ES-I3 (cell line): ENCODE measurements around the gene TUBGCP2.

Experiments used
- H3K36me3 ChIP-seq: 2 replicates; pipeline ENCODE4 v1.6.1; 2013; ENCODE audit warnings: mild to moderate bottlenecking, low read length, control low read depth, moderate library complexity; ENCODE audit not compliant: insufficient read depth
- H3K4me1 ChIP-seq: 2 replicates; pipeline ENCODE4 v1.6.1; 2013; ENCODE audit warnings: mild to moderate bottlenecking, control low read depth, low read length; ENCODE audit not compliant: insufficient read depth
- H3K9ac ChIP-seq: 2 replicates; pipeline ENCODE4 v1.6.1; 2013; ENCODE audit warnings: low read depth, mild to moderate bottlenecking, low read length, moderate library complexity
- H3K9me3 ChIP-seq: 2 replicates; pipeline ENCODE4 v1.6.1; 2013; ENCODE audit warnings: mild to moderate bottlenecking, low read length, moderate library complexity; ENCODE audit not compliant: control insufficient read depth, insufficient read depth

TUBGCP2 gene

GRCh38 chr10:133257489-133258065 lies 51.1 kb downstream of the TUBGCP2 start:
- Histone ChIP-seq H3K9ac (peak overlapping the region; percentile 39; the same call in 1 of the 2 replicates), H3K9me3 (no peaks in the 10 kb centered on the region), H3K36me3 (no peaks in the 10 kb centered on the region), H3K4me1 (peaks cover 14% of the 10 kb centered on the region; the same call in 1 of the 2 replicates)

- no peaks in the 10 kb centered on the region for H3K36me3 ChIP-seq
Observed at GRCh38 chr10:133255323-133255722, 53.3 kb downstream of the TUBGCP2 start.

GRCh38 chr10:133254421-133255120 lies 54.1 kb downstream of the TUBGCP2 start:
- H3K9me3 ChIP-seq = no peaks in the 10 kb centered on the region
- H3K4me1 ChIP-seq = peaks cover 6% of the 10 kb centered on the region; the same call in 1 of the 2 replicates
- no peak overlapping the region for H3K9ac ChIP-seq
- H3K36me3 ChIP-seq = no peaks in the 10 kb centered on the region

More at GRCh38 chr10:133255323-133255722, 53.3 kb downstream of the TUBGCP2 start:
- H3K4me1 ChIP-seq = peaks cover 6% of the 10 kb centered on the region; the same call in 1 of the 2 replicates
- no peak overlapping the region for H3K9ac ChIP-seq
- H3K9me3 ChIP-seq = no peaks in the 10 kb centered on the region

- H3K9ac ChIP-seq = no peak overlapping the region
- no peaks in the 10 kb centered on the region for H3K36me3 ChIP-seq
- peaks cover 6% of the 10 kb centered on the region; the same call in 1 of the 2 replicates for H3K4me1 ChIP-seq
- no peaks in the 10 kb centered on the region for H3K9me3 ChIP-seq
Observed at GRCh38 chr10:133253361-133253955, 55.2 kb downstream of the TUBGCP2 start.

GRCh38 chr10:133252223-133252552 lies 56.5 kb downstream of the TUBGCP2 start:
- H3K4me1 ChIP-seq = no peaks in the 10 kb centered on the region; the same call in 1 of the 2 replicates
- no peaks in the 10 kb centered on the region for H3K9me3 ChIP-seq

GRCh38 chr10:133251388-133252222 lies 57.1 kb downstream of the TUBGCP2 start:
- no peak overlapping the region for H3K9ac ChIP-seq
- no peaks in the 10 kb centered on the region for H3K9me3 ChIP-seq
- no peaks in the 10 kb centered on the region for H3K36me3 ChIP-seq
- H3K4me1 ChIP-seq = no peaks in the 10 kb centered on the region; the same call in 1 of the 2 replicates

More at GRCh38 chr10:133252223-133252552, 56.5 kb downstream of the TUBGCP2 start:
- H3K36me3 ChIP-seq = no peaks in the 10 kb centered on the region
- no peak overlapping the region for H3K9ac ChIP-seq

GRCh38 chr10:133249975-133250754 lies 58.5 kb downstream of the TUBGCP2 start:
- H3K9ac ChIP-seq = no peak overlapping the region
- no peaks in the 10 kb centered on the region for H3K36me3 ChIP-seq
- no peaks in the 10 kb centered on the region for H3K9me3 ChIP-seq
- peaks cover 3% of the 10 kb centered on the region; the same call in 1 of the 2 replicates for H3K4me1 ChIP-seq

- no peak overlapping the region for H3K9ac ChIP-seq
- peaks cover 3% of the 10 kb centered on the region; the same call in 1 of the 2 replicates for H3K4me1 ChIP-seq
- no peaks in the 10 kb centered on the region for H3K9me3 ChIP-seq
- H3K36me3 ChIP-seq = no peaks in the 10 kb centered on the region
Observed at GRCh38 chr10:133249094-133249780, 59.4 kb downstream of the TUBGCP2 start.

- Histone ChIP-seq H3K36me3 (no peaks in the 10 kb centered on the region), H3K4me1 (peaks cover 3% of the 10 kb centered on the region; the same call in 1 of the 2 replicates), H3K9me3 (no peaks in the 10 kb centered on the region), H3K9ac (no peak overlapping the region)
Observed at GRCh38 chr10:133248334-133248715, 60.3 kb downstream of the TUBGCP2 start.

- Histone ChIP-seq H3K36me3 (no peaks in the 10 kb centered on the region), H3K9ac (no peak overlapping the region; the same call in 1 of the 2 replicates), H3K4me1 (peaks cover 3% of the 10 kb centered on the region; the same call in 1 of the 2 replicates), H3K9me3 (no peaks in the 10 kb centered on the region)
Observed at GRCh38 chr10:133247681-133248333, 60.9 kb downstream of the TUBGCP2 start.

- Histone ChIP-seq H3K9ac (no peak overlapping the region), H3K9me3 (no peaks in the 10 kb centered on the region), H3K36me3 (no peaks in the 10 kb centered on the region), H3K4me1 (peaks cover 3% of the 10 kb centered on the region; the same call in 1 of the 2 replicates)
Observed at GRCh38 chr10:133246236-133246626, 62.4 kb downstream of the TUBGCP2 start.

- H3K36me3 ChIP-seq = no peaks in the 10 kb centered on the region
- H3K9me3 ChIP-seq = no peaks in the 10 kb centered on the region
- H3K4me1 ChIP-seq = peaks cover 3% of the 10 kb centered on the region; the same call in 1 of the 2 replicates
- no peak overlapping the region for H3K9ac ChIP-seq
Observed at GRCh38 chr10:133245439-133246235, 63.0 kb downstream of the TUBGCP2 start.
